ENCODE measurements around the gene ROR1.
"Not testable (repeated sequence)": the region's sequence is repeated elsewhere in the genome, so short reads cannot be mapped to it uniquely, and the experiment has no call there.

GRCh38 chr1:64104585-64104984, 330.8 kb downstream of the ROR1 start:
- TF ChIP-seq, protein P1, sequence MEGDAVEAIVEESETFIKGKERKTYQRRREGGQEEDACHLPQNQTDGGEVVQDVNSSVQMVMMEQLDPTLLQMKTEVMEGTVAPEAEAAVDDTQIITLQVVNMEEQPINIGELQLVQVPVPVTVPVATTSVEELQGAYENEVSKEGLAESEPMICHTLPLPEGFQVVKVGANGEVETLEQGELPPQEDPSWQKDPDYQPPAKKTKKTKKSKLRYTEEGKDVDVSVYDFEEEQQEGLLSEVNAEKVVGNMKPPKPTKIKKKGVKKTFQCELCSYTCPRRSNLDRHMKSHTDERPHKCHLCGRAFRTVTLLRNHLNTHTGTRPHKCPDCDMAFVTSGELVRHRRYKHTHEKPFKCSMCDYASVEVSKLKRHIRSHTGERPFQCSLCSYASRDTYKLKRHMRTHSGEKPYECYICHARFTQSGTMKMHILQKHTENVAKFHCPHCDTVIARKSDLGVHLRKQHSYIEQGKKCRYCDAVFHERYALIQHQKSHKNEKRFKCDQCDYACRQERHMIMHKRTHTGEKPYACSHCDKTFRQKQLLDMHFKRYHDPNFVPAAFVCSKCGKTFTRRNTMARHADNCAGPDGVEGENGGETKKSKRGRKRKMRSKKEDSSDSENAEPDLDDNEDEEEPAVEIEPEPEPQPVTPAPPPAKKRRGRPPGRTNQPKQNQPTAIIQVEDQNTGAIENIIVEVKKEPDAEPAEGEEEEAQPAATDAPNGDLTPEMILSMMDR (IDR thresholded peaks at IDR 0.05; ENCODE audit: low read length), result not testable (repeated sequence)
- TF ChIP-seq EZH2 (optimal IDR thresholded peaks at IDR 0.05; ENCODE audit: low read depth, low read length); EZH2phosphoT487 (IDR thresholded peaks at IDR 0.05; ENCODE audit: low read length): not testable (repeated sequence)
